ENCODE results near the gene NAV2.
"Not testable (repeated sequence)": the region's sequence is repeated elsewhere in the genome, so short reads cannot be mapped to it uniquely, and the experiment has no call there.

The NAV2 gene

GRCh38 chr11:19873730-19874129, 161.1 kb downstream of the NAV2 start:
- no peak for DNase-seq

GRCh38 chr11:19874266-19874665, 161.6 kb downstream of the NAV2 start:
- no peak for DNase-seq

DNA sequence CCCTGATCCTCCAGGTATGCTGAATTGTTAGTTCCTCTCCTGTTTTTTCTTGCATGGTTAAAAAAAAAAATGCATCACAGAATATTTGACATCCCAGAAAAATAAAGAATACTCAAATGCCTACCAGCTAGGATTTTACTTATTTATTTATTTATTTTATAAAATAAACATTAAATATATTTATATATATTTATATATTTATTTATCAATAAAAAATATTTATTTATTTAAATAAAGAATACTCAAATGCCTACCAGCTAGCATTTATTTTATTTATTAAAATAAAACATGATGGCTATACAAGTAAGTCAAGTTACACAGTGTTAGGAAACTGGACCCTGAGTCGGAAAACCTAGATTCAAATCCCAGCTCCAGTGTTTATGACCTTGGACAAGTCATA, 164.1 kb downstream of the NAV2 start:
- no peak for DNase-seq

DNA sequence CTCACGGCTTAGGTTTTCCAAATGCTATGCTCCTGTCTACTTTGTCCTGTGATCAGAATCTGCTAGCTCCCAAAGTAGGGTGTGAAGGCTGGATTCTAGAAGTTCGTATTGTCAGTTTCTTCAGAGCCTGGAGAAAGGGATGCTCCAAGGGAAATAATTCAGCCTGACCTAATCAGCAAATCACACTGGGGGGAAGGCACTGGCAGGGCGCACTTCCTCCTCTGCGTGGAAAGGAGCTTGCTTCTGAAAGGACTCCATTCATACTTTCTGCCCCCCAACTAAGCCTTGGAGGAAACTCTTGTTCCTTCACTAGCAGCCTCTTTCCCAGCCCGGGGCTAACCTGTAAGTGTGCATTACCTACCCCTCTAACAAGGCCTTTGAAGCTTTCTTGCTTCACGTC, 165.9 kb downstream of the NAV2 start:
- no peak for DNase-seq

DNA sequence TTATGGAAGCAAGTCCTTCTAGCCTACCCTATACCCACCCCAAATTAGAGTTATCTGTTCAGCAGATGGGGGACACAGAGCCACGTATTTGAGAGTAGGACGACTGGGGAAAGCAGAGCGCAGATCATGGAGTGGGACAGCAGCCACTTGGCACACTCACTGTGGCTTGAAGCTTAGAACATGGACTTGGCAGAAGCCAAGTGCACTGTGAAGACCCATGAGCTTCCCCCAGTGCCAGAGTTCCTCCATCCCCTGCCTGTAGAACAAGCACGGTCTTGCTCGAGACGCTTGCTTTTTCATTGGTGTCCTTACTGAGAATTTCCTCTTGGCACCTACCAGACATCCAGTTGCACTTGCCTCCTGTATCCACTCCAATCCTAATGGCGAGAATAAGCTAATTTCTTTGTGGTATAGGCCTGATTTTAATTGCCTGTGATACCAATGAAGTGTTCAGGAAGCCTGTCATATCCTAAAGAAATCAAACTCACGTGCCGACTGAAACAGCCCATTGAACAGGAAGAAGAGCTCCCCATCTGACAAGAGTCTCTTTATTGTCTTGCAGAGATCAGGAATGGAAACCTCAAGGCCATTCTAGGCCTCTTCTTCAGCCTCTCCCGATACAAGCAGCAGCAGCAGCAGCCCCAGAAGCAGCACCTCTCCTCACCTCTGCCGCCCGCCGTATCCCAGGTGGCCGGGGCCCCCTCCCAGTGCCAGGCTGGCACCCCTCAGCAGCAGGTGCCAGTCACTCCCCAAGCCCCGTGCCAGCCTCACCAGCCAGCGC, 166.9 kb downstream of the NAV2 start:
- DNase-seq, result no peak

GRCh38 chr11:19880088-19880345, 167.4 kb downstream of the NAV2 start:
- DNase-seq, result no peak

- DNase-seq, result no peak
These were observed 168.5 kb downstream of the NAV2 start for GRCh38 chr11:19881177-19881576.

DNA sequence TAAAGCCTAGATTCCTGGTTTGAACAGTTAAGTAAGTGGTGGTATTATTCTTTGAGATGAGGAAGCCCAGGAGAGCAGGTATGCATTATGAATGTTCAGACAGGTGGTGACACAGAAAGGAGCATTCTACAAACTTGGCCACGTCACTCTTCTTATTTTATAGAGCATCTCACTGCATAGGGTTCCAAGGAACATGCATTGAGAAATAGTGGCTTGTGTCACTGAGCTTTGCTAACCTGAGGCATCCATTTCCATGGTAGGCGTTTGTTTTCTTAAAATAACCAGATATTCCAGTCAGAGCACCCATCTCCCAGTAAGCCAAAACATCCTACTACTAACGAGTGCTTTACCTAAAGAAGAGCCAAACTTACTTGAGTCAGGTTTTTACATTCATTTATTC, 169.7 kb downstream of the NAV2 start:
- DNase-seq, result no peak

DNA sequence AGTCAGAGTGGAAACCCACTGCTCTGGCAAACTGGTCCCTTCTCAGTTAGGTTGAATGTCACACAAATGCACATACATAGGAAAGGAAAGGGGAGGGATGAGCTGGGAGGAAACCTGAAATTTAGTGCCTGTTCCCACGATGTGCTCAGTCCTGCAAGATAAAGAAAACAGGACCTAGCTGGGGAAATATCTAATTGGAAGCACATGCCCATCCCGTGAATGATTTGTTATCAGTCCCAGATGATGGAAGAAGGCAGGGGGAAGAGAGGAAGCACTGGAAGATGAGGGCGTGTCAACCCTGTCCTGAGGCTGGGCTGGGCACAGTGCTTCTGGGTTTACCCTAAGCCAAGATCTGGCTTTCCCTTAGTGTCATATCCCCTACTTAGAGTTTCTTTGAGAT, 173.9 kb downstream of the NAV2 start:
- no peak for DNase-seq

DNA sequence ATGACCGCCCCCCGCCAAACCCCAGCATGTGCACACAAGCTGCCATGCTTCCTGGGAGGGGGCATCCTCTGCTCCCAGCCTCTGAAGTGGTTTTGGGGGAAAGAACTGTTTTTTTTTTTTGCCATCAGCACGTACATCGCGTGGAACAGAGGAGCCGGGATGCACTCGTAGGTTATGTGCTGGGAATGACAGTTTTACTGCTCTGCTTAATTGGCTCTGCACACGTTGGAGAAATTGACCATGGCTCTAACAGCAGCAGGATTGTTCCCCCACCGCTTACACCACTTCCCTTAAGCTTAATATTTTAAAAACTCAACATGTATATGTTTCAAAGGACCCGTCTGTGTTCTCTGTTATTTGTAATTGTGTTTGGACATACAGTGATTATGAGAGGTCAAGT, 175.2 kb downstream of the NAV2 start:
- no peak for DNase-seq

GRCh38 chr11:19889531-19889930, 176.9 kb downstream of the NAV2 start:
- DNase-seq, result no peak

DNA sequence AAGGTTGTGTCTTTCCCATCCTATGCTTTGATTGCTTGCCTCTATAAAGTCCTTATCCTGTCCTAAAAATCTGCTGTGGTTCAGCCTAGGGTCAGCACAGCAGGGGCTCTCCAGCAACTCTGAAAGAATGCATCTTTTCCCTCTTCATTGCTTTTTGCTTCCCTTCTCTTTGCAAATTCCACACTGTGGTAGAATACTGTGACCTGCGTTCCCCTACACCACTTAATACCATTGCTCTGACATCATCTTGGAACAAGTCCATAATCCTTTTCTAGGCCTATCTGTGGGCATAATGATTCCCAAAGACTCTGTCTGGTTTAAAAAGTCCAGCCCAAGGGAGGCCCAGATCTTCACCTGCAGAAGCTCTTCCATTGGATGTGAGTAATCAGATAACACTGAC, 177.7 kb downstream of the NAV2 start:
- no peak for DNase-seq

GRCh38 chr11:19891022-19891421, 178.4 kb downstream of the NAV2 start:
- DNase-seq, result no peak

DNA sequence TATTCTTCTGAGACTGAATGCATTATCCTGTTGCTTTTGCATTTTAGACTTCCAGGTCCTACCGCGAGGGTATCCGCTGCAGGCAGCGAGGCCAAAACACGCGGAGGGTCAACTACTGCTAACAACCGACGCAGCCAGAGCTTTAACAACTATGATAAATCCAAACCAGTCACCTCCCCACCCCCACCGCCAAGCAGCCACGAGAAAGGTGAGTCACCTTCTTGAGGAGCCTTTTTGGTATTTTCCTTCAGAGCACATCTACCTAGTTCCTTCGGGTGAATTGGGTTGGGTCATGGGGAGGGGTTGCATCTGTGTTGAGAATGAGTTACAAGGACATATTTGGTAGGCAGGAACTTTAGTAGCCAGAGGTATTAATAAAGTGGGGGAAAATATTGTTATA, 179.8 kb downstream of the NAV2 start:
- no peak for DNase-seq

DNA sequence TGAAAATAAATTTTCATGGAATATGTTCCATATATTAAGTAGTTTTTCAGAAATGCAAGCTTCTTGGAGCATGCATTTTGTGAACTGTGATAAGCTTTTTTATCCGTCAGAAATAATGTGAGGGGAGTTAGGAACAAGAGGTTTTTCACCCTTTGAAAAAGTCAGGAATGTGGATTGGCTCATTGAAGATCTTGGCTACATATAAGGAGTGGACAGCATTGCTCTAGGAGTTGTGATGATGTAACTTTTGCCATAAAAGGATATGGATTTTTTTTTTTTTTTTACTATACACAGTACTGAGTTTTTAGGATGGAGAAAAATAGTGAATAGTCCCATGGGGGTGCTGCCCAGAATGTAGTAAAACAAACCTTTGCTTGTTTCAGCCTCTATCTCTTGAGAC, 180.2 kb downstream of the NAV2 start:
- no peak for DNase-seq

GRCh38 chr11:19894404-19894803, 181.8 kb downstream of the NAV2 start:
- no peak for DNase-seq

DNA sequence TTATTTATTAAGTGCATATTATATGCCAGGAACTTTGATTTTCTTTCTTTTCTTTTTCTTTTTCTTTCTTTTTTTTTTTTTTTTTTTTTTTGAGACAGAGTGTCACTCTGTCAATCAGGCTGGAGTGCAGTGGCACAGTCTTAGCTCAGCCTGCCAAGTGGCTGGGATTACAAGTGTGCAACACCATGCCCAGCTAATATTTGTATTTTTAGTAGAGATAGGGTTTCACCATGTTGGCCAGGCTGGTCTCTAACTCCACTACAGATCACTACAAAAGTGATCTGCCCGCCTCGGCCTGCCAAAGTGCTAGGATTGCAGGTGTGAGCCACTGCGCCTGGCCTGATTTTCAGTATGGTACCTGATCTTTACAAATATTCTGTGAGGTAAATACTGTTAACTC, 182.4 kb downstream of the NAV2 start:
- not testable (repeated sequence) for DNase-seq

GRCh38 chr11:19895776-19896175, 183.1 kb downstream of the NAV2 start:
- DNase-seq, result no peak

GRCh38 chr11:19903620-19904069, 191.0 kb downstream of the NAV2 start:
- no peak for DNase-seq

GRCh38 chr11:19905280-19905853, 192.7 kb downstream of the NAV2 start:
- DNase-seq, result no peak

DNA sequence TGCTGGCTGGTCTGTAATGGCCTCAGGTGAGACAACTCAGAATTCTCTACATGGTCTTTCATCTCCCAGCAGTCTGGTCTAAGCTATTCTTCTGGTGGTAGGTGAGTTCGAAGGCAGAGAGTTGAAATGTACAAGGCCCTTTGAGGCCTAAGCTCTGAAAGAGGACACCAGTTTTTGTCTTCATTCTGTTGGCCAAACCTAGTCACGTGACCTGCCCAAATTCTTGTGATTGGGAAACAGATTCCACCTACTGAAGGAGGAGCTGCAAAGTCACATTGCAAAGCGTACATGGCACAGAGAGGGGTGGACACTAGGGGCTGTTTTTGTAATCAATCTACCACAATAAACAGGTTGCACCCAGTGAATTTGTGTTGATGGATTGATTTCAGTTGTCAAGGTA, 193.5 kb downstream of the NAV2 start:
- no peak for DNase-seq

GRCh38 chr11:19907008-19907579, 194.5 kb downstream of the NAV2 start:
- no peak for DNase-seq

- no peak for DNase-seq
These were observed 195.2 kb downstream of the NAV2 start for GRCh38 chr11:19907839-19908238.

- DNase-seq, result no peak
These were observed 198.3 kb downstream of the NAV2 start for GRCh38 chr11:19910931-19911330.

Measured in SIG-M5 (cell line).